ENCODE measurements around the gene STX12.
"Not testable (repeated sequence)": the region's sequence is repeated elsewhere in the genome, so short reads cannot be mapped to it uniquely, and the experiment has no call there.

Gene STX12

DNA sequence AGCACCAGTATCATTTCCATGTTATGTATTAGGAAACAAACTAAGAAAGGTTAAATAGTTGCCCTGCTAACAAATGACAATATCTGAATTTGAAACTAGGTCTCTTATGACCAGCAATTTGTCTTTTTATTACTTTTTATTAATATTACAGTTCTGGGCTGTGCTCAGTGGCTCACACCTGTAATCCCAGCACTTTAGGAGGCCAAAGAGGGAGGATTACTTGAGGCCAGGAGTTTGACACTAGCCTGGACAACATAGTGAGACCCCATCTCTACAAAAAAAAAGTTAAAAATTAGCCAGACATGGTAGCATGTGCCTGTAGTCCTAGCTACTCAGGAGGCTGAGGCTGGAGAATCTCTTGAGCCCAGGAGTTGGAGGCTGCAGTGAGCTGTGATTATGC is 3.3 kb downstream of the STX12 start:
- DNase-seq = not testable (repeated sequence)

DNA sequence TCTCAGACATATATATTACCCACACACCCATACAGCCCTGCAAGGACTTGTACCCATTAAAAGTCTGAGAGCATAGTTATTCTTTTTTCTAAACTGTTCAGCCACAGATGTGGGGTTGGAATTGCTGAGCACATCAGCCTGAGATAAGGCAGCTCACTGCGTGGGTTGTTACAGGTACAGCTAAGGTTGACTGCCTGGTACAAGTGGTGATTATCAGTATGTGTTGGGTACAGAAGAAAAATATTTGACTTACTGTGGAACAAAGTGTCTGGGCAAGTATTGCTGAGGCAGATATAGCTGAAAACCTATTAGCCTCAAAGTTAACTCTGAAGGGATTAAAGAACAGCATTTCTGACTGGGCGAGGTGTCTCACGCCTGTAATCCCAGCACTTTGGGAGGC is 5.0 kb downstream of the STX12 start:
- DNase-seq = no peak

DNA sequence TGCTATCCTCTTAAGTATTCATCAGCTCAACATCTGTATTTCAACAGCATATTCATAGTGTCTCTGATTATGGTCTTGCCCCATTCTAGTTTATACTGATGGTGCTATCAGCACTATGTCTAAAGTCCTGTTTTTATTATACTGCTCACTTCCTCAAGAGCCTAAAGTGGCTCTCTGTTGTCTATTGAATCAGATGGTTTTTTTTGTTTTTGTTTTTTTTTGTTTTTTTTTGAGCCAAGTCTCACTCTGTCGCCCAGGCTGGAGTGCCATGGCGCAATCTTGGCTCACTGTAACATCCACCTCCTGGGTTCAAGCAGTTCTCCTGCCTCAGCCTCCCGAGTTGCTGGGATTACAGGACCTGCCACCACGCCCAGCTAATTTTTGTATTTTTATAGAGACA is 6.1 kb downstream of the STX12 start:
- DNase-seq = no peak

DNA sequence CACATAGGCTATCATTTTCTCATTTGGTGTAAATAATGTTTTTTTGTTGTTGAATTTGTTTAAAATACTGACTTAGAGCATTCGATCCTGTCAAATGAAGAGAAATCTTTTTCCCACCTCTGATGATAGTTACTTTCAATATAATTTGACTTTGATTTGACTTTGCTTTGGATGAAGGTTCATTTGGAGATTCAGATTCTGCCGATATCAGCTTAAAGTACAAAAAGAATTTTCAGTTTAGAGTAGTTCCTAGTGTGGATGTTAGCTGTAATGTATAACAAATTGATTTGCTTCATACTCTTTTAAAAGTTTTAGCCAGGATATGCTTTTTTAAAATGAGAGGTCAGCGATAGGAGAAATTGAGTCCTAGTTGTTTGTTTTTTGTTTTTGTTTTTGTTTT is 9.9 kb downstream of the STX12 start:
- no peak for DNase-seq

DNA sequence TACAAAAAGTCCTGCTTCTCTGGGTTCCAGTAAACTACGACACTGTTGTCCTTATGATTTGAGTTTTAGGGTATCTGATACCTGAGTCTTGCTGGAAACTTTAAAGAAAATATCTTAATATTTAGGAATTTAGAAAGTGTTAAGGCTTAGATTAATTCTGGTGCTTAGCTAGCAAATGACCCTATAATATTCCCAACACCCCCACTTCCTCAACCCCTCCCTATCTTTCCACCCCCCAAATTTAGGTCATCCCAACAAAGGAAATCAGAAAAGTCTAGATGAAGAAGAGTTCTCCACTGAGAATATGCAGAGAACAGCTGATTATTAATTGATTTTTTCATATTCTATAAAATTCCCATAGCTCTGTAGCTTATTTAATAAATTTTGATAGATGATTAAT is 11.7 kb downstream of the STX12 start:
- DNase-seq = no peak

DNA sequence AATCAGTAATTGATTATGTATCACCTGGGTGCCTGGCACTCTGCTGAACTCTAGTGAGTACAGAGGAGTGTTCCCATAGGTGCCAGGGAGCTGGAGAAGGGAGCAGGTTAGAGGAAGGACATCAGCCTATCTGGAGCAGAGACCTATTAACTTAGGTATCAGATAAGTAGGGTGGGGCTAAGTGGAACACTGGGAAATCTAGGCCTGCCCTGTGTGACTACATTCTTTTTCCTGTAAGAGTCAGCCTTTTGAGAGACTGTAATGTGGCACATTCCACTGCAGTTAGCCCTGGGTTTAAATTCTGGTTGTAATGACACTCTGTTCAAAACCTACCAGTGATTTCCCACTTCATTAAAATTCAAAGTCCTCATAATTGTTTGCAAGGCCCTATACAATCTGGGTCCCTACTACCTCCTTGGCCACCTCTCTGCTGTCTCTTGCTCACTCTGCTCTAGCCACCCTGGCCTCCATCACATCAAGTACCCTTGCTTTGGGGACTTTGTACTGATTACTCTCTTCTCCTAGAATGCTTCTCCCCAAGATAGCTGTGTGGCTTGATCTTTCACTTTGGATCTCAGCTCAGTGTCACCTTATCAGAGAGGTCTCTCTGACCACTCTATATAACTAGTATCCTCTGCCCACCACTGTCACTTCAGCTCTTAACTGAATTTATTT is 12.9 kb downstream of the STX12 start:
- no peak for DNase-seq

DNA sequence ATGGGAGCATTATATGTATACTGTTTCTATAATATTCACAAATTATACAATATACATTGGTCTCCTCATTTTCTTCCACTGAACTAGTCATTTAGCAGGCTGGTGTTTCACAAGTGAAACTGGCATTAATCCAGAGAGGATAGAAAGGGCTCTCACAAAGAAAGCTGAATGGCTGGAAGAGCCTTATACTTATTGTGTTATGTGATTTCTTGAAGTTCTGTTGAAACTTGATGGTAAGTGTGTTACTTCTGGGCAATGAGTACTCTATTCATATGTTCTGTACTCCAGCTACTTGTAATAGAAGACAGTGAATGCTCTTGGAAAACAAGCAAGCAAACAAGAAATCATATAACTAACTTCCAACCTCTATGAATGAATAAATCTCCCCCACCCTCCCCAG is 14.9 kb downstream of the STX12 start:
- no peak for DNase-seq

DNA sequence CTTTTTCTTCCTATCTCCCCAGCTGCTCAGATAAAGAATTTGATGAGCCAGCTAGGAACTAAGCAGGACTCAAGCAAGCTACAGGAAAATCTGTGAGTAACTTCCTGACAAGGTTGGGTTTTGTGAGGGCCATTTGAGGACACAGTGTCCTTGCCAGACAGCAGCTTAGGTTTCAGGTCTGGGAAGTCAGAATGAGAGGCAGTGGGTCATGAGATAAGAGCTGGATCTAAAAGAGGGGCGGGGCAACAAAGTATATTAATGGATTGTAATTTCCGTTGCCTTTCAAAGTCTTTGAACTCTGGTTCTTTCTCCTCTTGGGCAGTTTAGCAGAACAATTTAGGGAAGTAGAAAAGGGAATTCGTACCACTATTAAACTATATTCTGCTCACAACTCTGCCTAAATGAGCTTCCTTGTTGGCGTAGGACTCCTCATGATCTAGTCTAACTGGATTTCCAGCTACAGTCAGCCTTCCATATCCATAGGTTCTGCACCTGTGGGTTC is 16.6 kb downstream of the STX12 start:
- DNase-seq = no peak

DNA sequence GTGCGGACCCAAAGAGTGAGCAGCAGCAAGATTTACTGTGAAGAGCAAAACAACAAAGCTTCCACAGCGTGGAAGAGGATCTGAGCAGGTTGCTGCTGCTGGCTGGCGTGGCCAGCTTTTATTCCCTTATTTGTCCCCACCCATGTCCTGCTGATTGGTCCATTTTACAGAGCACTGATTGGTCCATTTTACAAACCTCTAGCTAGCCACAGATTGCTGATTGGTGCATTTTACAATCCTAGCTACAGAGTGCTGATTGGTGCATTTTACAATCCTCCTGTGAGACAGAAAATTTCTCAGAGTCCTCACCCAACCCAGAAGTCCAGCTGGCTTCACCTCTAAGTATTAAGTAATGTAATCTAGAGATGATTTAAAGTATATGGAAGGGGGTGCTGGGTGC is 17.3 kb downstream of the STX12 start:
- DNase-seq = not testable (repeated sequence)

DNA sequence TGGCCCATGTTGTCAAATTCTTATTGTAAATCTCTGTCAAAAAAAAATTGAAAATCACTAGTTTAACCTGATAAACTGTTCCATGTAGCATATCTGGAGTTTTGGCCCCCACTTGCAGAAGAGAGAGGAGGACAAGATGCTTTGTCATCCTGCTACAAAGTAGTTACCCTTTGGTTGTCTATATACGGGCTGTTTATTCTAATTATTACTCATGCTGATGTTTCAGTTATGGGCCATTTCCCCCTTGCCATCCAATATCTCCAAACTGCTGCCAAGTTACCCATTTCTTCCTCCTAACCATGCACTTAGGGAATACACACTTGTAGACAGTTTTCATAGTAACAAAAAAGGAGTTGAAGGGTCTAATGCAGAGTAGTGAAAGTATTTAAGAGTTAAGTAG is 22.6 kb downstream of the STX12 start:
- DNase-seq = no peak

DNA sequence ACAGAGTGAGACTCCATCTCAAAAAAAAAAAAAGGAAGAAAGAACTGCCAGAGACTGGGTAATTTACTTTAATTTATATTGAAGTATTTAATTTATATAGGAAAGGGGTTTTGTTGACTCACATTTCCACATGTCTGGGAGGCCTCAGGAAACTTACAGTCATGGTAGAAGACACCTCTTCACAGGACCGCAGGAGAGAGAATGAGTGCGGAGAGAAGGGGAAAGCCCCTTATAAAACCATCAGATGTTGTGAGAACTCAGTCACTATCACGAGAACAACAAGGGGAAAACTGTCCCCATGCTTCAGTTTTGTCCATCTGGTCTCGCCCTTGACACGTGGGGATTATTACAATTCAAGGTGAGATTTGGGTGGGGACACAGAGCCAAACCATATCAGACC is 31.8 kb downstream of the STX12 start:
- DNase-seq = no peak

DNA sequence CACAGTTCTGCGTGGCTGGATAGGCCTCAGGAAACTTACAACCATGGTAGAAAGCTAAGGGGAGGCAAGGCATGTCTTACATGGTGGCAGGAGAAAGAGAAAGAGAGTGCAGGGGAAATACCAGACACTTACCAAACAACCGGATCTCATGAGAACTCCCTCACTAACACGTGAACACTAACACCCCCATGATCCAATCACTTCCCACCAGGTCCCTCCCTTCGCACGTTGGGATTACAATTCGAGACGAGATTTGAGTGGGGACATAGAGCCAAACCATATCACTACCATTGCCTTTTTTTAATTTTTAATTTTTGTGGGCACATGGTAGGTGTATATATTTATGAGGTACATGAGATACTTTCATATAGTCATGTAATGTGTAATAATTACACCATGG is 33.7 kb downstream of the STX12 start:
- DNase-seq = no peak

DNA sequence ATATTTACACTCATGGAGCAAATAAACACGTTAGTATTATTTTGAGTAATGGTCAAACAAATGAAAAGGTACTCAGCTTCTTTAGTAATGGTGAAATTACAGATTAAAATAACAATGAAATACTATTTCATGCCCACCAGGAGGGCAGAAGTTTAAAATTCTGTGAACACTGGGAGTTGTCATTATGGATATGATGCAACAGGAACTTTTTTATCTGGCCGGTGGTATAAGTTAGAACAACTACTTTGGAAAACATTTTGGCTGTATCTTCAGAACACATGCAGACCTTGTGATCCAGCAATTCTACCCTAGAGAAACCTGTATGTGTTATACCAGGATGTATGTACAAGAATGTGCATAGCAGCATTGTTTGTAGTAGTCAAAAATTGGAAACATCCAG is 34.4 kb downstream of the STX12 start:
- no peak for DNase-seq

DNA sequence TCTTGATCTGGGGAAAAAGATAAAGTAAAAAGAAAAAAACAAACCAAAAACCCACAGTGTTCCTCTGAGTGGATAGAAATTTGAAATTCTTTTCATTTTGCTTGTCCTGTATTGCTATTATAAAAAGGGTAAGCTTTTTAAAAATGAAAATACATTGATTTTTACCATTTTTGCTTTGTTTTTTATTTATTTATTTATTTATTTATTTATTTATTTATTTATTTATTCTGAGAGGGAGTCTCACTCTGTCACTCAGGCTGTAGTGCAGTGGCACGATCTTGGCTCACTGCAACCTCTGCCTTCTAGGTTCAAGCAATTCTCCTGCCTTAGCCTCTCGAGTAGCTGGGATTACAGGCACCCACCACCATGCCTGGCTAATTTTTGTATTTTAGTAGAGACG is 35.1 kb downstream of the STX12 start:
- DNase-seq = not testable (repeated sequence)

DNA sequence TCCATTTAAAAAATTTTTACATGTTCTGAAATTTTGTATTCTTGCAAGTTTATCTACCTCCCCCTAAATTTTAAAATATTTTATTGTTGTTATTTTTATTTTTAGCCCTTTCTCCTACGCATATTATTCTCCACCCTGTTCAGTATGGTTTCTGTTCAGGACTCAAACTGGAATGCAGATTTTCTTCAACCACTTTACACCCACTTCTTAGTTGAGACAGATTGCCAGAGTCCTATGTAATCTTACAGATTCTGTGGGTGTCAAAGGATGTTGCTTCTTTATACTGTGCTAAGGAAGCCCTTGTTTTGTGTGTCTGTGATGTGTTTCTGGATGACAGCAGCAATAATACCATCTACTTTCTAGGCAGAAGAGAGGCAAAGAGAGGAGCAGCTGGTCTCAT is 36.9 kb downstream of the STX12 start:
- no peak for DNase-seq

DNA sequence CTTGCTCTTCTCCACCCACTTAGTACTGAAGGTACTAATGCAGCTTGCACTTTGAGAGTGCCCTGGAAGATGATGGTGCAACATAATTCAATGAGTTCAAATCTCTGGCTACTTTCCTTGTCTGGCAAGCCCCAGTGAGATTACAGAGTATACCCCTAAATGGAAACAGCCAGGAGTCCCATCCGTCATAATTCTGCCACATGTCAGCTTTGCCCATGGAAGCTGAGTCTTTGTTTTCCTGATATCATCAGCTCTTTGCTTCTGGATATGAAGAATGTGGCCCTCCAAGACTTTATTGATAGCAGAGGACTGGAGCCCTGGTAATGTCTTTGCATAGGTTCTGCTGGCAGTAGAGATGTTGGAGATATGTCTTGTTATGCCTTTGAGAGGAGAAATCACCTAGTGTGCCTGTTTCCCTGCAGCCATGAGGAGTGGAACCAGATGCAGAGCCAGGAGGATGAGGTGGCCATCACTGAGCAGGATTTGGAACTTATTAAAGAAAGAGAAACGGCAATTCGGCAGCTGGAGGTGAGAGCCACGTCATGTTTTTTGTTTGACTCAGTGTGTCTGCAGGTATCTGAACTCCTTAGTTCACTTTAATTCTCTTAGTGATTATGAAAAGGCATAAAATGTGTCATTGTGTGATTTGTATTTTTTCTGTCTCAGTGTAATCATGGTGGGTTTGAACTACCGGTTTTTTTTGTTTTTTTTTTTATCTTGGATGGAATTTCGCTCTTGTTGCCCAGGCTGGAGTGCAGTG is 38.9 kb downstream of the STX12 start:
- no peak for DNase-seq

DNA sequence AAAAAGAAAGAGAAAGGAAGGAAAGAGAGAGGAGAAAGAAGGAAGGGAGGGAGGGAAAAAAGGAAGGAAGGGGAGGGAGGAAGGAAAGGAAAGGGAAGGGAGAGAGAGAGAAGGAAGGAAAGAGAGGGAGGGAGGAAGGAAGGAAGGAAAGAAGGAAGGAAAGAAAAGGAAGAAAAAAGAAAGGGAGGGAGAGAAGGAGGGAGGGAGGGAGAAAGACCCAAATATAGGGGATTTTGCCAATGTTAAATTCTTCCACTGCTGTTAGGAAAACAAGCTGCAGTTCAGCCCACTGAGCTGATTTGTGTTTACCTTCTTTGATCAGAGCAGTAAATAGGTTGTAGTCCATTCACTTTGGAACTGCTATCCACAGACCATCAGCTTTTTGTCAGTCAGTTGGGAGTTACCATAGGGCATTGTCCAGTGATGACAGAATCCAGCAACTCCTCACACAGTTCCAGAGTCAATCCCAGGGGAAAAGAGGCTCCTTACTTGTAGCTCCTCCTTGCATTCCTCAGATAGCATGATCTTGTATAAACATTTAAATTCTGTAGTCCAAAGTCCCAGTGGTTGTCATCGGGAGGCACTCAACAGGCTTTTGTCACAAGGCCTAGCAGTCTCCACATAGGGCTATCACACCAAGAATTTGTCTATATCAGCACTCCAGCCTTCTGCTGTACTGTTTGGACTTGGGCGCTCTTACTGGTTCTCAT is 44.1 kb downstream of the STX12 start:
- no peak for DNase-seq

DNA sequence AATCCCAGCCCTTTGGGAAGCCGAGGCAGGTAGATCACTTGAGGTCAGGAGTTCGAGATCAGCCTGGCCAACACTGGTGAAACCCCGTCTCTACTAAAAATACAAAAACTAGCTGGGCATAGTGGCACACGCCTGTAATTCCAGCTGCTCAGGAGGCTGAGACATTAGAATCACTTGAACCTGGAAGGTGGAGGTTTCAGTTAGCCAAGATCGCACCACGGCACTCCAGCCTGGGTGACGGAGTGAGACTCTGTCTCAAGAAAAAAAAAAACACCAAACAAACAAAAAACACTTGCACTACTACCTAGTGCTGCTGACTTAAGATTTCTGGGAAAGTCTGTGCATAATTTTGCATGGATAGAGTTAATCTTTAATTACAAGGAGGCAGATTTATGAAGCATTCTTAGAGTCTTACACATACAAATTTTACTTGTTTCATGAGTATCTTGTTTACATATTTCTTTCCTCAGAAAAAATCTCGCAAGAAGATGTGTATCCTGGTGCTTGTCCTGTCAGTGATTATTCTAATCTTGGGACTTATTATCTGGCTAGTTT is 48.8 kb downstream of the STX12 start:
- DNase-seq = no peak

DNA sequence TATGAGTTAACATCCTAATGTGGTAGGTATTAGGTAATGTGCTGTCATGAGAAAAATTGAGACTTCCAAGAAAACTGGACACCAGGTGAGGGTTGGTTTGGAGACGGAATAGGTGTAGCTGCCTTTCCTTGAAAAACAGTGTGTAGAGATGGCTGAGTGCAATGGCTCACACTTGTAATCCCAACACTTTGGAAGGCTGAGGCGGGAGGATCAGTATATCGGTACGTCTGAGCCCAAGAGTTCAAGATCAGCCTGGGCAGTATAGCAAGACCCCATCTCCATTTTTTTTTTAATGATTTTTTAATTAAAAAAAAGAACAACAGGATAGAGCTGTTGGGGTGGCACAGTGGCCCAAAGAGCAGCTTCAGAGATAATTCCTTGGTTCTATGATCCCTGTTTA is 50.8 kb downstream of the STX12 start:
- no peak for DNase-seq

DNA sequence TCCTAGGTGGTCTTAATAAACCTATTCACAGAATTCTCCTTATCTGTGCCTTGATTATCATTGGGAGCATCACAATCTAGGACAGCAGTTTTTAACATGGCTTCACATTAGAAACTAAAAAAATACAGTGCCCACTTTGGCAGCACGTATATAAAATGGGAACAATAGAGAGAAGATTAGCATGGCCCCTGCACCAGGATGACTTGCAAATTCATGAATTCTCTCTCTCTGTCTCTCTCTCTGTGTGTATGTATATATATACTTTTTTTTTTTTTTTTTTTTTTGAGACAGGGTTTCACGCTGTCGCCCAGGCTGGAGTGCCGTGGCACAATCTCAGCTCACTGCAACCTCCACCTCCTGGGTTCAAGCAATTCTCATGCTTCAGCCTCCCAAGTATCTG is 51.4 kb downstream of the STX12 start:
- no peak for DNase-seq

DNA sequence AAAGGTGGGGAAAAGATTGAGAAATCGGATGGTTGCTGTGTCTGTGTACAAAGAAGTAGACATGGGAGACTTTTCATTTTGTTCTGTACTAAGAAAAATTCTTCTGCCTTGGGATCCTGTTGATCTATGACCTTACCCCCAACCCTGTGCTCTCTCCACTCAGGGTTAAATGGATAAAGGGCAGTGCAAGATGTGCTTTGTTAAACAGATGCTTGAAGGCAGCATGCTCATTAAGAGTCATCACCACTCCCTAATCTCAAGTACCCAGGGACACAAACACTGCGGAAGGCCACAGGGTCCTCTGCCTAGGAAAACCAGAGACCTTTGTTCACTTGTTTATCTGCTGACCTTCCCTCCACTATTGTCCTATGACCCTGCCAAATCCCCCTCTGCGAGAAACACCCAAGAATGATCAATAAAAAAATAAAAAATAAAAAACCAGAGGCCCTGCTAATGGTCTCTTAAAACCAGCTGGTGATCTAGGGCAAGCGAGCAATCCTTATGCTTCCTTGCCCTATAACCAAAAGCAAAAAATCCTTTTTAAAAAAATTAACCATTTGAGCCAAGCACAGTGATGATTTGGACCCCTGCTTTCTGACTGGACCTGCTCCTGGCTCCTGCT is 56.4 kb downstream of the STX12 start:
- not testable (repeated sequence) for DNase-seq

DNA sequence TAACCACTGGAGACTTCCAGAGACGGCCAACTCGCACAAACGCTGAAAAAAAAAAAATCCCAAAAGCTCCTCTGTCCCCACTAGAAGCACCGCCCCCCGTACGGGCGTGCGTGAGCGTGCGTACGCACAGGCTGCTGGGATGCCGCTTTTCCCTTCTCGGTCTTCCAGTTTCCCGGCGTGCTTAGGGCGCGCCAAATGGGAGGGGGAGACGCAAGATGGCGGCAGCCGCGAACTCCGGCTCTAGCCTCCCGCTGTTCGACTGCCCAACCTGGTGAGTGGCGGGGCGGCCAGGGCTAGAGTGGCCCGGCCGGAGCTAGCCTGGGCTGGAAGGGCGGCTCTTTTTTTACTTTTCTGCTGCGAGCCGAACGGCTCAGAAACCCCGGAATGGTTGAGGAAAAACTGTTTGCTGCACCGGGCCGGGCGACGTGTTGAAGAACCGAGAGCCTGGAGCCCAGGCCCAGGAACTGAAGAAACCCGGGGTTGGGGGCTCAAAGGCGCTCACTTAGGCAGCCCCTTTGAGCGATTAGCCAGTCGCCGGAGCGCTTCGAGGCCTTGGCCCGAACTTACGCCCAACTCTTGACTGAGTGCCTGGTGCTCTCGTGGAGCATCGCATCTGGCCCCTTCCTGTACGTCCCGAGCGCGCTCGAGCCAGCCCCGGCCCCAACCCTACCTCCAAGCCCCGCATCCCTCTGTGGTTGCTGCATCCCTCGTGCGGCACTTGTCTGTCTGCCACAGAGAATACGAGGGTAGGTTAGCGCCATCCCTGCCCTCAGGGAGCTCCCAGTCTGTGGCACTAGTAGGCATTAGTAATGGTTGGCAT is 57.8 kb downstream of the STX12 start, which contains the start of gene PPP1R8:
TSS of gene PPP1R8 (plus strand) at position 162 of the 820 bp plus-strand sequence. CDS start at position 216, 54 bp downstream.
- DNase-seq = peak; percentile 87
